B cell (primary cell): ENCODE measurements around the gene ABHD14A. TPM values are rescaled to one million over a fixed set of nuclear protein-coding genes. Genes with fewer than 3 reads are reported as not detected.

Experiments
- ATAC-seq: fragments of 200-7000 bp; cut with Tn5 transposase; one replicate; pipeline ENCODE4 v1.10.0; 2021; ENCODE audit warnings: low read depth, mild to moderate bottlenecking, moderate number of reproducible peaks, moderate library complexity
- CTCF ChIA-PET: fragments of 350-600 bp; sonication (Branson Sonifier 250); formaldehyde crosslinking; loops from one replicate; lab custom pipeline; 2021; ENCODE audit warnings: antibody characterized with exemption, inconsistent platforms; lab: Charles Lee
- POLR2A ChIA-PET: fragments of 350-600 bp; sonication (Branson Sonifier 250); formaldehyde crosslinking; loops from one replicate; lab custom pipeline; 2021; ENCODE audit warnings: antibody characterized with exemption; lab: Charles Lee
- DNase-seq: peaks from one replicate; pipeline ENCODE4 v3.0.0; 2013
- H2AFZ ChIP-seq: 2 replicates; pipeline ENCODE4 v1.6.1; 2012; ENCODE audit warnings: mild to moderate bottlenecking, low read depth, low read length; ENCODE audit not compliant: insufficient read depth, poor library complexity, severe bottlenecking
- H3K27ac ChIP-seq, 2 donors: 1 replicate in 1 of 2; 2 replicates in 1 of 2; pipeline ENCODE4 v1.5.1; 2012 to 2013; ENCODE audit warnings: low read length in 2 of 2, mild to moderate bottlenecking in 2 of 2, moderate library complexity in 1 of 2
- H3K27me3 ChIP-seq, 4 experiments: fragments of 200-600 bp in 1 of 4; sonication (generic) in 1 of 4; replicated peaks in 1 of 4; 1 replicate in 2 of 4; 2 replicates in 2 of 4; pipeline versions ENCODE4 v1.6.1 to v1.7.0; 2013 to 2016; ENCODE audit warnings: low read length in 3 of 4, mild to moderate bottlenecking in 2 of 4, mixed read lengths in 1 of 4, moderate library complexity in 1 of 4; ENCODE audit not compliant: insufficient read depth in 4 of 4, control insufficient read depth in 3 of 4; ENCODE audit errors: control extremely low read depth in 1 of 4
- H3K36me3 ChIP-seq, 2 experiments: replicated peaks in 1 of 2; 1 replicate in 1 of 2; 2 replicates in 1 of 2; pipeline versions ENCODE4 v1.6.1 to v1.7.1; 2013; ENCODE audit warnings: low read length in 1 of 2; ENCODE audit not compliant: insufficient read depth in 2 of 2, control insufficient read depth in 1 of 2; ENCODE audit errors: control extremely low read depth in 1 of 2, extremely low read depth in 1 of 2
- H3K4me1 ChIP-seq, 2 donors: fragments of 200-600 bp in 1 of 2; sonication (generic) in 1 of 2; 1 replicate in 1 of 2; 2 replicates in 1 of 2; pipeline versions ENCODE4 v1.5.1 to v1.6.1; 2013 to 2017; ENCODE audit warnings: low read length in 2 of 2; ENCODE audit not compliant: control insufficient read depth in 2 of 2, insufficient read depth in 2 of 2
- H3K4me2 ChIP-seq: replicated peaks from 2 replicates; pipeline ENCODE3; 2012; ENCODE audit warnings: mild to moderate bottlenecking, low read depth, low read length; ENCODE audit not compliant: poor library complexity, severe bottlenecking
- H3K4me3 ChIP-seq, 5 experiments: fragments of 200-600 bp in 1 of 5; sonication (generic) in 1 of 5; 1 replicate in 3 of 5; 2 replicates in 2 of 5; pipeline versions ENCODE4 v1.5.1 to v1.7.0; 2011 to 2016; ENCODE audit warnings: low read length in 4 of 5, mild to moderate bottlenecking in 4 of 5, low read depth in 2 of 5, control low read depth in 1 of 5, moderate library complexity in 1 of 5; ENCODE audit not compliant: insufficient read depth in 1 of 5; ENCODE audit errors: control extremely low read depth in 1 of 5, extremely low read depth in 1 of 5
- H3K79me2 ChIP-seq: fragments of 200-600 bp; sonication (generic); one replicate; pipeline ENCODE4 v1.6.0; 2016; ENCODE audit warnings: low read length; ENCODE audit not compliant: control insufficient read depth, insufficient read depth
- H3K9ac ChIP-seq: fragments of 200-600 bp; sonication (generic); 2 replicates; pipeline ENCODE4 v1.6.1; 2017; ENCODE audit warnings: mild to moderate bottlenecking, low read length, moderate library complexity
- H3K9me3 ChIP-seq, 3 donors: one replicate each; pipeline versions ENCODE4 v1.6.1 to v1.7.1; 2013; ENCODE audit warnings: low read length in 2 of 3; ENCODE audit not compliant: control insufficient read depth in 2 of 3, insufficient read depth in 1 of 3; ENCODE audit errors: control extremely low read depth in 1 of 3
- H4K20me1 ChIP-seq: 2 replicates; pipeline ENCODE4 v1.6.0; 2012; ENCODE audit warnings: mild to moderate bottlenecking, low read length; ENCODE audit not compliant: insufficient read depth, control insufficient read depth, poor library complexity, severe bottlenecking
- H3K27ac Mint-ChIP-seq: one replicate; pipeline ENCODE4 v1.8.0; 2021; ENCODE audit warnings: mixed read lengths
- H3K27me3 Mint-ChIP-seq: one replicate; pipeline ENCODE4 v1.8.0; 2021; ENCODE audit warnings: mixed read lengths
- H3K4me1 Mint-ChIP-seq: one replicate; pipeline ENCODE4 v1.8.0; 2021; ENCODE audit warnings: mixed read lengths
- H3K4me3 Mint-ChIP-seq: one replicate; pipeline ENCODE4 v1.8.0; 2021; ENCODE audit warnings: mixed read lengths
- H3K9me3 Mint-ChIP-seq: one replicate; pipeline ENCODE4 v1.8.0; 2022; ENCODE audit warnings: mixed read lengths; ENCODE audit not compliant: insufficient read depth
- EZH2 ChIP-seq: IDR thresholded peaks from 2 replicates; pipeline ENCODE4 v1.6.1; 2012; ENCODE audit warnings: borderline replicate concordance, low read depth, mild to moderate bottlenecking, moderate library complexity, low read length; ENCODE audit not compliant: insufficient read depth, poor library complexity, severe bottlenecking
- WGBS: methylation state at CpG from one replicate; pipeline ENCODE4 v1.1.5; 2013; ENCODE audit warnings: missing lambda C conversion rate; ENCODE audit not compliant: insufficient coverage; 5-methylcytosine and 5-hydroxymethylcytosine counted together
- intact Hi-C: fragments of 100-400 bp; cut with micrococcal nuclease; formaldehyde crosslinking; loops from one replicate; pipeline ENCODE4 v1.10.0; 2022
- polyA plus RNA-seq: library from polyadenylated mRNA; depleted of rRNA; stranded (reverse); fragments of >200 nt; gene quantifications from 2 replicates; pipeline ENCODE4 v1.2.3, GENCODE V29; 2012
- total RNA-seq, 2 donors: library from RNA; stranded (reverse); fragments of 120-200 nt in 1 of 2; gene quantifications; 1 replicate in 1 of 2; 2 replicates in 1 of 2; pipeline versions ENCODE4 v1.2.3 to v1.2.4, GENCODE V29; 2013 to 2022
- TF ChIP-seq, protein P1 (sequence below): fragments of 200-600 bp; IDR thresholded peaks from one replicate; pipeline ENCODE4 v1.8.0; 2022; ENCODE audit warnings: antibody characterized with exemption, mild to moderate bottlenecking

The ABHD14A gene
- total and polyA plus RNA-seq, 2 donors (not counting 1 experiment from before 2014, with no cell fraction given), result 11.9 to 28.8 TPM

DNA sequence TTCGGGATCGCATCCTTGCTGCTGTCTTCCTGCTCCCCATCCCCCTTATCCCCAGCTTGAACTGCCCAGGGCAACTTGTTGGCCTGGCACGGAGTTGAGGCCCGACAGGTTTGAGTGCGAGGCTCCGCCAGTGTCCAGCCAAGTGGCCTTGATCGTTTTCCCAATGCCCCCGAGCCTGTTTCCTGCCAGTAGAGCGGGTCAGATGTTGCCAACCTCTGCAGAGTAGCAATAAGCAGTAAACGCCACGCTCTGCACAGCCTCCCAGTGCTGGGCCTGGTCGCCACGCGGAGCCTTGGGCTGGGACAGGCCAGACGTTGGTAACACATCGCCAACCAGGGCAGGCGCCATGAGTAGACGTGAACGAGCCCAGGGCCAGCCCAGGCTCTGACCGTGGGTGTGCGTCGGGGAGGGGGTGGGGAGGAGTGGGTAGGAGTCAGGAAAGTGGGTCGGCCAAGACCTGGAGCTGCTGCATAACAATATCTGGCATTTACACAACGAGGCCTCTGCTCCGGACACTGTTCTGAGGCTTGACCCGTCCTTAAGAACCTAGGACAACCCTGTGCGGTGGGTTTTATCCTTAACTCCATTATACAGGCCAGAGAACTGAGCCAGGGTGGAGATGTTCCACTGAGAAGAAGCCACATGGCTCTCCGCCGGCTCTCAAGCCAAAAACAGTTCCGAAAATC lies 444 bp upstream of the ABHD14A start:
- ChIA-PET CTCF (interaction anchor here (0.6 to 4.8 kb wide), 17 partner anchors 8 to 960 kb away, joined by 3 to 45 read pairs (median 5); partner anchors contain the start of genes ACY1, PARP3, POC1A and RPL29), POLR2A (interaction anchor here (0.6 to 3.1 kb wide), 7 partner anchors 9 to 1637 kb away, joined by 3 to 22 read pairs (median 6); partner anchors contain the start of genes ACY1, PARP3, POC1A and RPL29)
- ATAC-seq (no peak), DNase-seq (no peak)
- peaks cover 14 to 23% of the 10 kb centered on the region in 2 donors for H3K4me1 ChIP-seq
- H3K27ac ChIP-seq, result peak overlapping the region; percentile 5 to 39
- Mint-ChIP-seq H3K4me3 (peak overlapping the region; percentile 100), H3K27me3 (no peaks in the 10 kb centered on the region), H3K9me3 (no peaks in the 10 kb centered on the region), H3K4me1 (peaks cover 28% of the 10 kb centered on the region), H3K27ac (peak overlapping the region; percentile 95)
- peak overlapping the region; percentile 87 for H3K9ac ChIP-seq
- peak overlapping the region; percentile 71 to 98 (median 85) for H3K4me3 ChIP-seq
- intact Hi-C loops, result loop anchor here (1.0 to 10.0 kb wide), 5 partner anchors 9 to 730 kb away; partner anchors contain the start of genes ACY1, DUSP7, GLT8D1 and PARP3
- H3K27me3 ChIP-seq, result no peaks in the 10 kb centered on the region
- no peak for TF ChIP-seq EZH2
- TF ChIP-seq, protein P1, sequence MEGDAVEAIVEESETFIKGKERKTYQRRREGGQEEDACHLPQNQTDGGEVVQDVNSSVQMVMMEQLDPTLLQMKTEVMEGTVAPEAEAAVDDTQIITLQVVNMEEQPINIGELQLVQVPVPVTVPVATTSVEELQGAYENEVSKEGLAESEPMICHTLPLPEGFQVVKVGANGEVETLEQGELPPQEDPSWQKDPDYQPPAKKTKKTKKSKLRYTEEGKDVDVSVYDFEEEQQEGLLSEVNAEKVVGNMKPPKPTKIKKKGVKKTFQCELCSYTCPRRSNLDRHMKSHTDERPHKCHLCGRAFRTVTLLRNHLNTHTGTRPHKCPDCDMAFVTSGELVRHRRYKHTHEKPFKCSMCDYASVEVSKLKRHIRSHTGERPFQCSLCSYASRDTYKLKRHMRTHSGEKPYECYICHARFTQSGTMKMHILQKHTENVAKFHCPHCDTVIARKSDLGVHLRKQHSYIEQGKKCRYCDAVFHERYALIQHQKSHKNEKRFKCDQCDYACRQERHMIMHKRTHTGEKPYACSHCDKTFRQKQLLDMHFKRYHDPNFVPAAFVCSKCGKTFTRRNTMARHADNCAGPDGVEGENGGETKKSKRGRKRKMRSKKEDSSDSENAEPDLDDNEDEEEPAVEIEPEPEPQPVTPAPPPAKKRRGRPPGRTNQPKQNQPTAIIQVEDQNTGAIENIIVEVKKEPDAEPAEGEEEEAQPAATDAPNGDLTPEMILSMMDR, result no peak
- H3K36me3 ChIP-seq, result peaks cover 0 to 3% of the 10 kb centered on the region in 2 experiments
- H2AFZ ChIP-seq, result peak overlapping the region; percentile 95
- peaks cover 18% of the 10 kb centered on the region for H3K79me2 ChIP-seq
- 25% methylated on average over 28 of the region's 30 CpGs for WGBS
- H4K20me1 ChIP-seq, result no peaks in the 10 kb centered on the region
- H3K4me2 ChIP-seq, result peak overlapping the region; percentile 98
- no peaks in the 10 kb centered on the region for H3K9me3 ChIP-seq
